ENCODE data around the gene ENKD1. TPM values are rescaled to one million over a fixed set of nuclear protein-coding genes. Genes with fewer than 3 reads are reported as not detected.

ENKD1 gene
- total and polyA plus RNA-seq, 4 experiments from 2014 or later, result 1.1 to 7.7 (median 4.6) TPM

DNA sequence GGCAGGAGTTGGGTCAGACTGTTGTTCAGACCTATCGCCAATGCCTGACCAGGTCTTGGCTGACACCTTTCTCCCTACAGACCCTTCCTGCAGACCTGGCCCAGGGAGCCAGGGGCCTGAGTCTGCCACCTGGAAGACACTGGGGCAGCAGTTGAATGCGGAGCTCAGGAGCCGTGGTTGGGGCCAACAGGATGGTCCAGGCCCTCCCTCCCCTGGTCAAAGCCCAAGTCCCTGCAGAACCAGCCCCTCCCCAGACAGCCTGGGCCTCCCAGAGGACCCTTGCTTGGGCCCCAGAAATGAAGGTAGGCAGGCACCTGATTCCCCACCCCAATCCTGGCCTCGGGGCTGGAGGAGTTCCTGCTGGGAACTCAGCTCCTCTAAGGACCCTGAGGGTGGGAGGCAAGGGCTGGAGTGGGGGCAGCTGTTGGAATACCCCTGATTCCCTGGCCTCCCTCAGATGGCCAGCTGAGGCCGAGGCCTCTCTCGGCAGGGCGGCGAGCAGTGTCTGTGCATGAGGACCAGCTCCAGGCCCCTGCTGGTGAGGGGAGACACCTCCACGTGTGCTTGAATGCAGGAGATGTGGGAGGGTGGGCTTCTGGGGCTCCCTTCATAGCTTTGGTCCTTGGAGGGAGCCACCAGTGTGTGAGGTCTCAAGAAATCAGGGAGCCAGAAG, 10.1 kb downstream of the ENKD1 start:
- intact Hi-C loops (cut with micrococcal nuclease), result no loop called here
- peaks cover 0 to 2% (median 0%) of the 10 kb centered on the region in 8 donors for H3K9me3 Mint-ChIP-seq
- DNase-seq, result no peak

GRCh38 chr16:67655363-67655762, 11.2 kb downstream of the ENKD1 start:
- H3K9me3 ChIP-seq (ENCODE audit: control insufficient read depth in 1 of 2, low read length in 2 of 2), result no peaks in the 10 kb centered on the region
- H3K9me3 Mint-ChIP-seq, result peaks cover 0 to 2% (median 0%) of the 10 kb centered on the region in 8 donors
- no peak for DNase-seq
- ChIA-PET CTCF (ENCODE audit: partially characterized antibody) (no interaction called here), POLR2A (ENCODE audit: partially characterized antibody) (interaction anchor here (6.1 kb wide), 1 partner anchor 8 kb away, joined by 164 read pairs; the partner anchor contains the start of gene CARMIL2)
- no peak overlapping the region for H3K27ac ChIP-seq (ENCODE audit: low read depth, low read length)
- H3K27ac Mint-ChIP-seq, result peak overlapping the region in 4 of 7 donors; percentile 66 to 76 (median 74)
- H3K4me3 Mint-ChIP-seq, result no peak overlapping the region
- peaks cover 12% of the 10 kb centered on the region for H3K4me1 ChIP-seq (ENCODE audit: insufficient read depth, low read length)
- H3K4me3 ChIP-seq (ENCODE audit: low read length in 2 of 2), result no peak overlapping the region
- intact Hi-C loops (cut with micrococcal nuclease), result no loop called here
- no peaks in the 10 kb centered on the region for H3K27me3 ChIP-seq (ENCODE audit: insufficient read depth, low read length)
- peaks cover 13 to 32% (median 18%) of the 10 kb centered on the region in 4 donors for H3K4me1 Mint-ChIP-seq
- H3K27me3 Mint-ChIP-seq, result no peaks in the 10 kb centered on the region
- peaks cover 23 to 44% of the 10 kb centered on the region in 2 donors for H3K36me3 Mint-ChIP-seq
- peaks cover 44% of the 10 kb centered on the region for H3K36me3 ChIP-seq (ENCODE audit: insufficient read depth, low read length)

More for the DNA sequence above, 10.1 kb downstream of the ENKD1 start:
- Histone ChIP-seq H3K36me3 (ENCODE audit: insufficient read depth, low read length) (peaks cover 33% of the 10 kb centered on the region), H3K27ac (ENCODE audit: low read depth, low read length) (no peak overlapping the region), H3K4me1 (ENCODE audit: insufficient read depth, low read length) (peaks cover 18% of the 10 kb centered on the region), H3K27me3 (ENCODE audit: insufficient read depth, low read length) (no peaks in the 10 kb centered on the region), H3K9me3 (ENCODE audit: control insufficient read depth in 1 of 2, low read length in 2 of 2) (no peaks in the 10 kb centered on the region), H3K4me3 (ENCODE audit: low read length in 2 of 2) (no peak overlapping the region)
- Mint-ChIP-seq H3K27ac (peak overlapping the region in 1 of 7 donors; percentile 75), H3K4me1 (peaks cover 9 to 34% (median 16%) of the 10 kb centered on the region in 4 donors), H3K4me3 (peak overlapping the region in 1 of 8 donors; percentile 43), H3K36me3 (peaks cover 15 to 39% of the 10 kb centered on the region in 2 donors), H3K27me3 (no peaks in the 10 kb centered on the region)
- ChIA-PET CTCF (ENCODE audit: partially characterized antibody) (interaction anchor here (1.2 to 5.9 kb wide), 2 partner anchors 12 to 109 kb away, joined by 6 to 51 read pairs; partner anchors contain the start of gene CARMIL2), POLR2A (ENCODE audit: partially characterized antibody) (interaction anchor here (0.8 to 6.1 kb wide), 4 partner anchors 9 to 150 kb away, joined by 3 to 164 read pairs (median 3); partner anchors contain the start of genes CARMIL2, CTCF and TSNAXIP1)

DNA sequence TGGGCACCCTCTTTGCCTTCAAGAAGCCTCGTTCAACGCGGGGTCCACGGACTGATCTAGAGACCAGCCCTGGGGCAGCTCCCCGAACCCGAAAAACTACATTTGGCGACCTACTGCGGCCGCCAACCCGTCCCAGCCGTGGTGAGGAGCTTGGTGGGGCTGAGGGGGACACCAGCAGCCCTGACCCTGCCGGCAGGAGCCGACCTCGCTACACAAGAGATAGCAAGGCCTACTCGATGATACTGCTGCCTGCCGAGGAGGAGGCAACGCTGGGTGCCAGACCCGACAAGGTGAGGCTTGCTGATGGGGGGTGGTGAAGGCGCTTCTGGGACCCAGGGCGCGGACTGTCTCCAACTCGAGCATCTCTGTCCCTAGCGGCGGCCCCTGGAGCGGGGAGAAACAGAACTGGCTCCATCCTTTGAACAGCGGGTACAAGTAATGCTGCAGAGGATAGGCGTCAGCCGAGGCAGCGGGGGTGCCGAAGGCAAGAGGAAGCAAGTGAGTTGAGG, 12.1 kb downstream of the ENKD1 start:
- Histone ChIP-seq H3K4me1 (ENCODE audit: insufficient read depth, low read length) (peaks cover 11% of the 10 kb centered on the region), H3K27me3 (ENCODE audit: insufficient read depth, low read length) (no peaks in the 10 kb centered on the region), H3K4me3 (ENCODE audit: low read length in 2 of 2) (no peak overlapping the region), H3K9me3 (ENCODE audit: control insufficient read depth in 1 of 2, low read length in 2 of 2) (no peaks in the 10 kb centered on the region), H3K27ac (ENCODE audit: low read depth, low read length) (no peak overlapping the region), H3K36me3 (ENCODE audit: insufficient read depth, low read length) (peaks cover 53% of the 10 kb centered on the region)
- Mint-ChIP-seq H3K27me3 (no peaks in the 10 kb centered on the region), H3K36me3 (peaks cover 26 to 52% of the 10 kb centered on the region in 2 donors), H3K4me1 (peaks cover 13 to 32% (median 19%) of the 10 kb centered on the region in 4 donors), H3K9me3 (peaks cover 0 to 2% (median 0%) of the 10 kb centered on the region in 8 donors), H3K27ac (peak overlapping the region in 1 of 7 donors; percentile 46), H3K4me3 (no peak overlapping the region)
- intact Hi-C loops (cut with micrococcal nuclease), result no loop called here
- ChIA-PET CTCF (ENCODE audit: partially characterized antibody) (no interaction called here), POLR2A (ENCODE audit: partially characterized antibody) (interaction anchor here (2.5 kb wide), 1 partner anchor 92 kb away, joined by 9 read pairs; the partner anchor contains the start of gene CTCF)
- DNase-seq, result no peak

DNA sequence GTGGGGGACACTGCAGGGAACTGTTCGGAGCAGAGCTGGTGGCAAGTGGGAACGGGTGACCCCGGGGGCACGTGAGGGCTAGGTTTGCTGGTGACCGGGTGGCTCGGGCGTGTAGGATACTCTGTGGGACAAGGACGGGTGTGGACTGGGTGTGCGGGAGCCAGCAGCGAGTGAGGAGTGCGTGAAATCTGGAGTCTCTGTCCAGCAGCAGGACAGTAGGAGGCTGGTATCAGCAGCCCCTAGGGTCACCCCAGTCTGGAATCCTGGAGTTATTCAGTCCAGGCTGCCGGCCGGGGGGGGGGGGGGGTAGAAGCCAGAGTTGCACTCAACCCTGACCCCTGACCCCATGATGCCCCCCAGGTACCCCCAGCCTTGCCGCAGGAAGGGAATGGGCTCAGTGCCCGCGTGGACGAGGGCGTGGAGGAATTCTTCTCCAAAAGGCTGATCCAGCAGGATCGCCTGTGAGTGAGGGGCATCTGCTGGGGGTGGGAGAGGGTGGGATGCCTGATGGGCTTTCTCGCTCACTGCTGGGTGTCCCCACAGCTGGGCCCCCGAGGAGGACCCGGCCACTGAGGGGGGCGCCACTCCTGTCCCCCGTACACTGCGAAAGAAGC, 12.7 kb downstream of the ENKD1 start:
- peaks cover 9 to 26% (median 15%) of the 10 kb centered on the region in 4 donors for H3K4me1 Mint-ChIP-seq
- peaks cover 26 to 54% of the 10 kb centered on the region in 2 donors for H3K36me3 Mint-ChIP-seq
- intact Hi-C loops (cut with micrococcal nuclease), result no loop called here
- no peak overlapping the region for H3K27ac ChIP-seq (ENCODE audit: low read depth, low read length)
- peaks cover 59% of the 10 kb centered on the region for H3K36me3 ChIP-seq (ENCODE audit: insufficient read depth, low read length)
- H3K27me3 Mint-ChIP-seq, result no peaks in the 10 kb centered on the region
- peaks cover 6% of the 10 kb centered on the region for H3K4me1 ChIP-seq (ENCODE audit: insufficient read depth, low read length)
- H3K4me3 Mint-ChIP-seq, result no peak overlapping the region
- H3K9me3 Mint-ChIP-seq, result peaks cover 0 to 2% (median 0%) of the 10 kb centered on the region in 8 donors
- H3K4me3 ChIP-seq (ENCODE audit: low read length in 2 of 2), result no peak overlapping the region
- H3K27me3 ChIP-seq (ENCODE audit: insufficient read depth, low read length), result no peaks in the 10 kb centered on the region
- no peak overlapping the region for H3K27ac Mint-ChIP-seq
- POLR2A ChIA-PET (ENCODE audit: partially characterized antibody), result interaction anchor here (2.5 kb wide), 1 partner anchor 91 kb away, joined by 9 read pairs; the partner anchor contains the start of gene CTCF
- no peaks in the 10 kb centered on the region for H3K9me3 ChIP-seq (ENCODE audit: control insufficient read depth in 1 of 2, low read length in 2 of 2)
- DNase-seq, result no peak
- CTCF ChIA-PET (ENCODE audit: partially characterized antibody), result no interaction called here

DNA sequence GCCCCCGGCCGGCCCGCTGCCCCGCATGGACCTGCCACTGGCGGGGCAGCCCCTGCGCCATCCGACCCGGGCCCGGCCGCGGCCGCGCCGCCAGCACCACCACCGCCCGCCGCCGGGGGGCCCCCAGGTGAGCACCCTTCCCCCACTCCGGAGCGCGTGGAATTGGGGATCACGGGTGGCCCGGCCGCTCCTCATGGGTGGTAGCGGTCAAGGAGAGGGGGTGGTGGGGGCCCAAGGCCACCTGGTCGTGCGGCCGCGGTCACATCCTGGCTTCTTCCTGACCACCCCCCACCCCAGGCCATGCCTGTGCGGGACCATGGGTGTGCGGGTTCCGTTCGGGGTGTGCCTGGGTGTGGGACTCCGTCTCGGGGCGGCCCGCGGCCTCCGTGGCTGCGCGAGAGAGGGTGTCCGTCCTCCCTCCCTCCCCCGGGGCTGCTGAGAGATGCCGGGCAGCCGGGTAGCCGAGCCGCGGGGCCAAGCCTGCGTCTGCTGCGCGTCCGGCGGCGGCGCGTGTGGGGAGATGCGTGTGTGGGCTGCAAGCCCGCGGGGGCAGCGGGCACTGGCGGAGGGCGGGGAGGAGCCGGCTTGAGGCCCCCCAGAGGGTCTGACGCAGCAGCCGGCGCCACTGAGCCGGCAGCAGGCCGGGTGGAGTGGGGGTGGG, 13.3 kb downstream of the ENKD1 start:
- H3K27ac ChIP-seq (ENCODE audit: low read depth, low read length), result no peak overlapping the region
- no peak overlapping the region for H3K27ac Mint-ChIP-seq
- no peak overlapping the region for H3K4me3 Mint-ChIP-seq
- peaks cover 0 to 2% (median 0%) of the 10 kb centered on the region in 8 donors for H3K9me3 Mint-ChIP-seq
- H3K36me3 ChIP-seq (ENCODE audit: insufficient read depth, low read length), result peaks cover 64% of the 10 kb centered on the region
- H3K4me1 Mint-ChIP-seq, result peaks cover 8 to 23% (median 10%) of the 10 kb centered on the region in 4 donors
- no peak overlapping the region for H3K4me3 ChIP-seq (ENCODE audit: low read length in 2 of 2)
- ChIA-PET CTCF (ENCODE audit: partially characterized antibody) (interaction anchor here (1.1 to 15.0 kb wide), 2 partner anchors 14 to 106 kb away, joined by 3 to 329 read pairs; no protein-coding TSS in a partner anchor), POLR2A (ENCODE audit: partially characterized antibody) (interaction anchor here (2.5 kb wide), 1 partner anchor 91 kb away, joined by 9 read pairs; the partner anchor contains the start of gene CTCF)
- H3K27me3 Mint-ChIP-seq, result no peaks in the 10 kb centered on the region
- peaks cover 26 to 58% of the 10 kb centered on the region in 2 donors for H3K36me3 Mint-ChIP-seq
- H3K27me3 ChIP-seq (ENCODE audit: insufficient read depth, low read length), result no peaks in the 10 kb centered on the region
- intact Hi-C loops (cut with micrococcal nuclease), result no loop called here
- H3K4me1 ChIP-seq (ENCODE audit: insufficient read depth, low read length), result no peaks in the 10 kb centered on the region
- DNase-seq, result no peak
- no peaks in the 10 kb centered on the region for H3K9me3 ChIP-seq (ENCODE audit: control insufficient read depth in 1 of 2, low read length in 2 of 2)

GRCh38 chr16:67652578-67653127, 13.9 kb downstream of the ENKD1 start:
- Histone ChIP-seq H3K27me3 (ENCODE audit: insufficient read depth, low read length) (no peaks in the 10 kb centered on the region), H3K27ac (ENCODE audit: low read depth, low read length) (no peak overlapping the region), H3K9me3 (ENCODE audit: control insufficient read depth in 1 of 2, low read length in 2 of 2) (no peaks in the 10 kb centered on the region), H3K4me3 (ENCODE audit: low read length in 2 of 2) (no peak overlapping the region), H3K4me1 (ENCODE audit: insufficient read depth, low read length) (no peaks in the 10 kb centered on the region), H3K36me3 (ENCODE audit: insufficient read depth, low read length) (peaks cover 61% of the 10 kb centered on the region)
- no peak for DNase-seq
- peaks cover 0 to 2% (median 0%) of the 10 kb centered on the region in 8 donors for H3K9me3 Mint-ChIP-seq
- H3K4me3 Mint-ChIP-seq, result no peak overlapping the region
- ChIA-PET POLR2A (ENCODE audit: partially characterized antibody) (interaction anchor here (1.1 to 2.5 kb wide), 2 partner anchors 90 to 97 kb away, joined by 3 to 9 read pairs; partner anchors contain the start of gene CTCF), CTCF (ENCODE audit: partially characterized antibody) (interaction anchor here (0.8 to 15.0 kb wide), 3 partner anchors 15 to 164 kb away, joined by 3 to 329 read pairs (median 3); no protein-coding TSS in a partner anchor)
- no peak overlapping the region for H3K27ac Mint-ChIP-seq
- H3K4me1 Mint-ChIP-seq, result peaks cover 8 to 23% (median 10%) of the 10 kb centered on the region in 4 donors
- intact Hi-C loops (cut with micrococcal nuclease), result no loop called here
- H3K27me3 Mint-ChIP-seq, result no peaks in the 10 kb centered on the region
- peaks cover 26 to 53% of the 10 kb centered on the region in 2 donors for H3K36me3 Mint-ChIP-seq
